Jurkat, Clone E6-1 (cell line): ENCODE measurements around the gene CACNG3.
A peak's percentile ranks its signal among the peaks of the same experiment; 100 is the strongest.
"Not testable (repeated sequence)": the region's sequence is repeated elsewhere in the genome, so short reads cannot be mapped to it uniquely, and the experiment has no call there.

Experiments used
- DNase-seq: peaks from one replicate; pipeline ENCODE4 v3.0.0-alpha.2; 2011; ENCODE audit warnings: low read depth, low spot score
- H3K4me3 ChIP-seq: 2 replicates; pipeline ENCODE4 v1.5.1; 2011; ENCODE audit warnings: mild to moderate bottlenecking, low read length, control low read depth, moderate library complexity

The CACNG3 gene

GRCh38 chr16:24272379-24272778, 16.2 kb downstream of the CACNG3 start:
- no peak for DNase-seq
- no peak overlapping the region for H3K4me3 ChIP-seq

GRCh38 chr16:24273508-24274182, 17.5 kb downstream of the CACNG3 start:
- H3K4me3 ChIP-seq = no peak overlapping the region
- no peak for DNase-seq

GRCh38 chr16:24275413-24275812, 19.3 kb downstream of the CACNG3 start:
- H3K4me3 ChIP-seq = no peak overlapping the region
- no peak for DNase-seq

- H3K4me3 ChIP-seq = no peak overlapping the region
- DNase-seq = no peak
Measured at GRCh38 chr16:24279982-24280515, 23.9 kb downstream of the CACNG3 start.

- H3K4me3 ChIP-seq = no peak overlapping the region
- DNase-seq = no peak
Measured at GRCh38 chr16:24281466-24281865, 25.3 kb downstream of the CACNG3 start.

GRCh38 chr16:24282141-24282540, 26.0 kb downstream of the CACNG3 start:
- H3K4me3 ChIP-seq = no peak overlapping the region
- DNase-seq = no peak

- DNase-seq = no peak
- no peak overlapping the region for H3K4me3 ChIP-seq
Measured at GRCh38 chr16:24286741-24287405, 30.7 kb downstream of the CACNG3 start.

- H3K4me3 ChIP-seq = no peak overlapping the region
- no peak for DNase-seq
Measured at GRCh38 chr16:24288516-24288915, 32.4 kb downstream of the CACNG3 start.

- H3K4me3 ChIP-seq = no peak overlapping the region
- no peak for DNase-seq
Measured at GRCh38 chr16:24289166-24289700, 33.1 kb downstream of the CACNG3 start.

GRCh38 chr16:24291932-24292331, 35.8 kb downstream of the CACNG3 start:
- no peak for DNase-seq
- no peak overlapping the region for H3K4me3 ChIP-seq

GRCh38 chr16:24294131-24294530, 38.0 kb downstream of the CACNG3 start:
- DNase-seq = no peak
- no peak overlapping the region for H3K4me3 ChIP-seq

- no peak for DNase-seq
- H3K4me3 ChIP-seq = no peak overlapping the region
Measured at GRCh38 chr16:24297375-24297774, 41.2 kb downstream of the CACNG3 start.

- H3K4me3 ChIP-seq = no peak overlapping the region
- DNase-seq = no peak
Measured at GRCh38 chr16:24298548-24299167, 42.5 kb downstream of the CACNG3 start.

- DNase-seq = peak; percentile 11
Measured at GRCh38 chr16:24300750-24301149, 44.6 kb downstream of the CACNG3 start.

GRCh38 chr16:24302636-24303035, 46.5 kb downstream of the CACNG3 start:
- H3K4me3 ChIP-seq = no peak overlapping the region
- no peak for DNase-seq

More at GRCh38 chr16:24300750-24301149, 44.6 kb downstream of the CACNG3 start:
- not testable (repeated sequence) for H3K4me3 ChIP-seq

- no peak overlapping the region for H3K4me3 ChIP-seq
- no peak for DNase-seq
Measured at GRCh38 chr16:24308200-24308599, 52.1 kb downstream of the CACNG3 start.

- no peak overlapping the region for H3K4me3 ChIP-seq
- peak; percentile 4 for DNase-seq
Measured at GRCh38 chr16:24309258-24310142, 53.4 kb downstream of the CACNG3 start.

- no peak overlapping the region for H3K4me3 ChIP-seq
- DNase-seq = no peak
Measured at GRCh38 chr16:24315343-24315742, 59.2 kb downstream of the CACNG3 start.

GRCh38 chr16:24318680-24319079, 62.5 kb downstream of the CACNG3 start:
- no peak for DNase-seq

More at GRCh38 chr16:24318680-24319079, 62.5 kb downstream of the CACNG3 start:
- no peak overlapping the region for H3K4me3 ChIP-seq
